A172 (cell line): ENCODE measurements around the gene YARS1. TPM values are rescaled to one million over a fixed set of nuclear protein-coding genes. Genes with fewer than 3 reads are reported as not detected.
"Not testable (repeated sequence)": the region's sequence is repeated elsewhere in the genome, so short reads cannot be mapped to it uniquely, and the experiment has no call there.

ENCODE experiments used
- DNase-seq: peaks from one replicate; pipeline ENCODE4 v3.0.0-alpha.2; 2015; ENCODE audit warnings: low spot score
- total RNA-seq: library from RNA; depleted of rRNA; stranded (reverse); fragments of >200 nt; shearing (Covaris generic); gene quantifications from 2 replicates; pipeline ENCODE4 v1.2.3, GENCODE V29; 2014

YARS1 gene
- total RNA-seq, 1 experiment from 2014 or later, result 79.1 TPM

DNA sequence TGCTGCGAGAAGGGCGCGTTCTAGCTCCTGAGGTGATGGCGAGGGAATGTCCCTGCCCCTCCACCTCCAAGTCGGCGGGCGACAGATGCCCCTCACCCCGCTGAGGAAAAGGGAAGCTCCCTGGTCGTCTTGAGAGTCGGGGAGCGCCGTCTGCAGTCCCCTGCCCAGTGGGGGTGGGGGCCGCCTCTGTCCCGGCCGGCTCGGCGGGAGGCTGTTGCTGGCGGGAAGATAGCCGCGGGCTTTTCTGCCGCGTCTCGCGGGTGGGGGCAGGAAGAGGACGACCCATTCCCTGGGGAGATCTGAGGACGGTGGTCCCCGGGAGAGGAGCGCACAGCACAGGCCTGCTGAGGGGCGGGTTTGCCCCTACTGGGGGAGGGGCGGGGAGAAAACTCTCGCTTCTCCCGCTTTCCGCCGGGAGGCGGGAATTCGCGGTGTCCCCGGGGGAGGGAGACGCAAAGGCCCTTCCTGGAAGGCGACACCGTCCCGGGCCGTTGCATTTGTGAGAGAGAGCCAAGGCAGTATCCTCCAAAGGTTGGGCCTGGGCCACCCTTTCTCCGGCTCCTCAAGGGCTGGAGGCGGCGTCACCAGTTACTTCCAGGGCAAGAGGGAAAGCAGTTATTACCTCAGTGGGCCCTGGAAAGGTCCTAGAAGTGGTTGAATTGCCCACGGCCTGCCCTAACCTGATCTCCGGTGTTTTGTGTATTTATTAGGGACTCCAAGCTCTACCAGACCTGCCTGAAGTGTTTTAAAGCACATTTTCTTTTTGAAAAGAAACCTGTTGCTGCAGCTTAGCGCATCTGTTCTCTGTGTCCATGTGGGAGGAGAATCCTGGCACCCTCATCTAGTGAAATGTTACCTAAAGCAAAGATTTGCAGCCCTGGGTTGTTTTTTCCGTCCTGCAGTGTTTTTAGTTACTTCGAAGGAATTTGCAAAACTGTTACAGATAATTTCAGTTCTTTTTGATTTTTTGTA is 943 bp upstream of the YARS1 start:
- DNase-seq, result peak; percentile 37

- DNase-seq, result peak; percentile 11
Measured at GRCh38 chr1:32816676-32817158, 441 bp downstream of the YARS1 start.

GRCh38 chr1:32813941-32814739 is 3.0 kb downstream of the YARS1 start:
- no peak for DNase-seq

GRCh38 chr1:32811917-32812316 is 5.2 kb downstream of the YARS1 start:
- no peak for DNase-seq

GRCh38 chr1:32811265-32811664 is 5.9 kb downstream of the YARS1 start:
- no peak for DNase-seq

GRCh38 chr1:32810358-32810757 is 6.8 kb downstream of the YARS1 start:
- no peak for DNase-seq

DNA sequence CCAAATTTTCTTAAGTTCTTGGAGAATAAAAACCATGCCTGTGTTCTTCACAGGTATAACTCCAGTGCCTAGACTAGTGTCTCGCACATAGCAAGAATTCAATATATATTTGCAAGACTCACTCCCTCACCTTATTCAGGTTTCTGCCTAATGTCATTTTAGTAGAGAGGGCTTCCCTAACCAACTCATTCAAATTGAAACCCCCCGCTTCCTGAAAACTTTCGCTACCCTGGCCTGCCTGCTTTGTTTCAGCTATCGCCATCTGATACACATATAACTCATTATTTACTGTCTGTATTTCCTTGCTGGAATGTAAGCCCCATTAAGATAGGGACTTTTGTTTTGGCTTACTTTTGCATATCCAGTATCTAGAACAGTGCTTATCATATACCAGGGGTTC is 8.6 kb downstream of the YARS1 start:
- DNase-seq, result no peak

DNA sequence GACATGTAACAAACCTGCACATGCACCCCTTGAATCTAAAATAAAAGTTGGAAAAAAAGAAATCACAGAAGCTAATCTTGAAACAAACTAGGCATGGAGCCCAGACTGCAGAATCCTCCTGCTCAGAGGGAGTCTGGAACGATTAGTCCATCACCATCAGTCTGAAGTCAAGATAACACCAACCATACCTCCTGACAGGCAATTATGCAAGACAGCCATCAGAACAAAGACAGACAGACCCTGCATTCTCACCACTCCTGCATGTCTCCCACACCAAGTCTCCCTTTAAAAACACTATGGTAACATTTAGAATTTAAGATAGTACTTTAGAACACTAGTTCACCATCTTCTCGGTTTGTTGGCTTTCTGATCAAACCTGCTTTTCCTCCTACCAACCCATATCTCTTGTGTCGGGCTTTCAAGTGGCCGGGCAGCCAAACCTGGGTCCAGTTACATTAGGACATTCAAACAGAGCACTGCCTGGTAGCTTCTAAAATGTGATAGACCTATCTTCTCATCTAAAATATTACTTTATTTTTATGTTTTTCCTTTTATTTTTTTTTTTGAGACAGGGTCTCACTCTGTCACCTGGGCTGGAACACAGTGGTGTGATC is 10.1 kb downstream of the YARS1 start:
- no peak for DNase-seq

- no peak for DNase-seq
Measured at GRCh38 chr1:32806290-32806689, 10.9 kb downstream of the YARS1 start.

DNA sequence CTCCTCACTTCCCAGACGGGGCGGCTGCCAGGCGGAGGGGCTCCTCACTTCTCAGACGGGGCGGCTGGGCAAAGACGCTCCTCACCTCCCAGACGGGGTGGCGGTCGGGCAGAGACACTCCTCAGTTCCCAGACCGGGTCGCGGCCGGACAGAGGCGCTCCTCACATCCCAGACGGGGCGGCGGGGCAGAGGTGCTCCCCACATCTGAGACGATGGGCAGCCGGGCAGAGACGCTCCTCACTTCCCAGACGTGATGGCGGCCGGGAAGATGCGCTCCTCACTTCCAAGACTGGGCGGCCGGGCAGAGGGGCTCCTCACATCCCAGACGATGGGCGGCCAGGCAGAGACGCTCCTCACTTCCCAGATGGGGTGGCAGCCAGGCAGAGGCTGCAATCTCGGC is 12.7 kb downstream of the YARS1 start:
- not testable (repeated sequence) for DNase-seq

- peak; percentile 63 for DNase-seq
Measured at GRCh38 chr1:32801096-32801715, 16.0 kb downstream of the YARS1 start.

GRCh38 chr1:32798679-32799416 is 18.3 kb downstream of the YARS1 start:
- no peak for DNase-seq

DNA sequence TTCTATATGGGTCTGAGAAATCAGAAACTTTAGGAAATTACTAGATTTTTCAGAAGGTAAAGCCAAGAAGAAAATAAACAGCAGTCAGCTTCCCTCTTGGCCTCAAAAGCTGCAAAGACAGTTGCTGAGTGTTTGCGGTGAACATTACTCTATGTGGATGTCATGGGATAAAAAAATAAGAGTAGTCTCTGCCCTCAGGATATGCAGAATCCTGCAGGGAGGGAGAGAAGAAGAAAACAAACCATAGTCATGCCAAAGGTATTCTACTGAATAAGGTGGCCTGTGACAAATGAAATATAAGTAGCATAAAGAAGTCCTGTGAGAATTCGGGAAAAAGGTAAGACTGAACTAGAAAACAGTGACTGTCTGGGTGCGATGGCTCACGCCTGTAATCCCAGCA is 19.0 kb downstream of the YARS1 start:
- DNase-seq, result no peak

DNA sequence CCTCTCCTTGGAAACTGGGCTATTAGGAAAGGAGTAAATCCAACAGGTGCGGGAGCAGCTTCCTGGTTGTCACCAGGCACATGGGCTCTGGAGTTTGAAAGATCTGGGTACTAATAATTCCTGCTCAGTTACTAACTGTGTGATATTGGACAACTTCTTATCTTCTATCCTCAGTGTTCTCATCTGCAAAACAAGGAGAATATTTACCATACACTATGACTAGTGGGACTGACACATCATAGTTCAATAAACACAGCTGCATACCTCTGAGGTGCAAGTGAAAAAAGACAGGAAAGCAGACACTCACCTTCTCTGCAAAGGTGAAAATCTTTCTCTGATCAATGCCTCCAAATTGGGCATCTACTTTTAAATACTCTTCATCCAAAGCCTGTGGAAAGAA is 19.7 kb downstream of the YARS1 start:
- DNase-seq, result no peak

DNA sequence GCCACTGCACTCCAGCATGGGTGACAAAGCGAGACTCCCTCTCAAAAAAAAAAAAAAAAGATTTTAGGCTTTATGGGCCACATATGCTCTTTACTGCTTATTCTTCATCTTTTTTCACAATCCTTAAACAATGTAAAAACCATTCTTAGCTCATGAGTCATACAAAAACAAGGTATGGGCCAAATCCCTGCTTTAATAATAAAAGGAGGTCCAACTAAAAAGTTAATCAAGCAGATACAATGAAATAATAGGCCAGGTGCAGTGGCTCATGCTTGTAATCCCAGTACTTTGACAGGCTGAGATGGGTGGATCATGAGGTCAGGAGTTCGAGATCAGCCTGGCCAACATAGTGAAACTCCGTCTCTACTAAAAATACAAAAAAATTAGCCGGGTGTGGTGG is 21.4 kb downstream of the YARS1 start:
- peak; percentile 67 for DNase-seq

GRCh38 chr1:32791881-32792280 is 25.3 kb downstream of the YARS1 start:
- DNase-seq, result peak; percentile 71

DNA sequence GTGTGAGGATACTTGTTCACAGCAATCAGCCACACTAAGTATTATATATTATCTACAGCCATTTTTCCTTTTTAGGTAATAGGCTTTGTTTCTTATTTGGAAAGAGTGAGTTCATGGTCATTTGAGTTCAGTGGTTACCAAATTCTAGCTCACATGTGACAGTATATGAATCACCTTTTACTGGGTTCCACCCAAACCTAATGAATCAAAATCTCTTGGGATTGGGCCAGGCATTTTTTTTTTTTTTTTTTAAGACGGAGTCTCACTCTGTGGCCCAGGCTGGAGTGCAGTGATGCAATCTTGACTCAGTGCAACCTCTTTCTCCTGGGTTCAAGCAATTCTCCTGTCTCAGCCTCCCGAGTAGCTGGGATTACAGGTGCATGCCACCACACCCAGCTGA is 27.8 kb downstream of the YARS1 start:
- peak; percentile 73 for DNase-seq

GRCh38 chr1:32786856-32787255 is 30.3 kb downstream of the YARS1 start:
- no peak for DNase-seq

DNA sequence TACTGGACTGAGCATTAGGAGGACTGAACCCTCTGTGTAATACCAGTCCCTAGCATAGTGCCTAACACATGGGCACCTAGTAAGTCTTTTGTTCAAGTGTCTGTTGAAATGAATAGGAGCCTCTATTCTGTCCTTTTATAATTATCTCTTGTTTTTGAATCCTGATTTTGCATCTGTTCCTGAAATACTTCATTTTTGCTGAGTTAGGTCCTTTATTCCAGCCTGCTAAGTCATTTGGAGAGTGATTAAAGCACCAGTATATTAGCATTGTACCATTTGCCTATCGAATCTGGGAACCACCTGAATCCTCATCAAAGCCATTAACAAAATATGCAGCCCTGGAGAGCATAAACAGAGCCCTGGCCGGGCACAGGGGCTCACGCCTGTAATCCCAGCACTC is 32.3 kb downstream of the YARS1 start:
- DNase-seq, result no peak

DNA sequence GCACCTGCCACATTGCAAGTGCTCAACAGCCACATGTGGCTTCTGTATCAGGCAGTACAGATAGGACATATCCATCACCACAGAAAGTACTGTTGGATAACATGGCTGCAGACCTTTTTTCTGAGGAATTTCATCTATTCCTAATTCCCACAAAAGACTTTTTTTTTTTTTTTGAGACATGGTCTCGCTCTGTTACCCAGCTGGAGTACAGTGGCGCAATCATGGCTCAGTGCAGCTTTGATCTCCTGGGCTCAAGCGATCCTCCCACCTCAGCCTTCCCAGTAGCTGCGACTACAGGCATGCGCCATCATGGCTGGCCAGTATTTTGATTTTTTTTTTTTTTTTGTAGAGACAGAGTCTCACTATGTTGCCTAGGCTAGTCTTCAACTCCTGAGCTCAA is 33.3 kb downstream of the YARS1 start:
- DNase-seq, result no peak

GRCh38 chr1:32782086-32782485 is 35.1 kb downstream of the YARS1 start:
- peak; percentile 44 for DNase-seq
